GM19025 (cell line): Measurements from ENCODE around the gene ARHGAP22.

Experiments used
- ATAC-seq: cut with Tn5 transposase; IDR thresholded peaks from one replicate; pipeline ENCODE4 v1.9.1; 2021; ENCODE audit warnings: mild to moderate bottlenecking, low read depth, moderate library complexity; ENCODE audit not compliant: unreplicated experiment

ARHGAP22 gene

DNA sequence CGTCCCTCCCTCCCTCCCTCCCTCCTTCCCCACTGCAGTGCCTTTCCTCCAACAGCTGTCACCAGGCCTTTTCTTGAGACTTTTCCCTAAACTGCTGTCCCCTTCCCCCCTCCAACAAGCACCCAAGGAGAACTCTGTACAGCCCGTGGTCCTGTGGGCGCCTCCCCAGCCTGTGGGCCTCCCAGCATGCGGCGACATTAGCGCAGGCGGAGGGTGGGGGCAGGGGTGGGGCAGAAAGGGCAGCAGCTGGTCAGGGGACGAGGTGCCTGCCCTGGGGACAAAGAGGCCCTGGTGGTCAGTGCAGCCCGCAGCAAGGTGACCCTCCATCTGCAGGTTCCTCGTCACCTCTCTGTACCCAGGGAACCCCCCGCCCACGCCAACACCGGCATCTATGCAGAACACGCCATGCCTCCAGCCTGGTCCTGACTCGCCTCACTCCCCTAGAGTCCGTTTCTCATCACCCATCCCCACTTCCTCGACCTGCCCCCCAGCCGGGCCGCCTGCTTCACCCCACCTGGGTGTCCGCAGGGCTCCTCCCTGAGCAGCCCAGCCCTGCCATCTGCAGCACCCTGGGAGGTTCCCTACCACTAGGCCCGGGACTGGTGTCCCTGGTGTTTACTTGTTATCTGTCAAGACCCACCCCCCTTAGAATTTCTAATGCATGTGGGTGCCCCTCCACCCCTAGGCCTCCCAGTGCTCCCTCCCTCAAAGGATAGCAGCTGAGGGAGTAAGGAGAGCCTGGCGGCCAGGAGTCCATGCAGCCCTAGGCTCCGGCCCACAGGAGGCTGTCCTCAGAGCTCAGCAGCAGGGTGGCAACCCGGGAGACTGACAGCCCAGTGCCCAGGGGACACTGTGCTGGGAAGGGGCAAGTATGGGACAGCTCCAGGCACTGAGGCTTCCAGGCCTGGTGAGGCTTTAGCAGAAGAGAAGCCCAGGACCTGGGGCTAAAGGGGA is 147.8 kb downstream of the ARHGAP22 start:
- no peak for ATAC-seq

DNA sequence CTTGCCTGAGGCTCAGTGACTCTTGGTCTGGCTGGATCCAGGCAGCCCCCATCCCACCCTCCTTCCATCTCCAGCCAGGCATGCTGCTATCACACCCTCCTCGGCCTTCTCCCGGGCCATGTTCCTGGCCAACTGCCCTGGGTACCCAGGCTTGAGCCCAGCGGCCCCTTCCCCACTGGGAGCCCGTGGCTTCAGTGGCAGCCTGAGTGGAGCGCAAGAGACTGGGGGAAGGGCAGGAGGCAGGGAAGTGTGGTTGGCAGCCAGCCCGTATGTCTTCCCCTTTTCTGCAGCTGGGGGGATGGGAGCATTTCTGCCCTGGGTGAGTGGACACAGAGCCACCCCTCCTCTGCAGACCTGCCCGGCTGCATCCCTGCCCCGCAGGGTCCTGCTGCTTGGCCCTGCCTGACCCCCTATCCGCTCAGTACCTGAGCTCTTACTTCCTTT is 148.5 kb downstream of the ARHGAP22 start:
- ATAC-seq = no peak

DNA sequence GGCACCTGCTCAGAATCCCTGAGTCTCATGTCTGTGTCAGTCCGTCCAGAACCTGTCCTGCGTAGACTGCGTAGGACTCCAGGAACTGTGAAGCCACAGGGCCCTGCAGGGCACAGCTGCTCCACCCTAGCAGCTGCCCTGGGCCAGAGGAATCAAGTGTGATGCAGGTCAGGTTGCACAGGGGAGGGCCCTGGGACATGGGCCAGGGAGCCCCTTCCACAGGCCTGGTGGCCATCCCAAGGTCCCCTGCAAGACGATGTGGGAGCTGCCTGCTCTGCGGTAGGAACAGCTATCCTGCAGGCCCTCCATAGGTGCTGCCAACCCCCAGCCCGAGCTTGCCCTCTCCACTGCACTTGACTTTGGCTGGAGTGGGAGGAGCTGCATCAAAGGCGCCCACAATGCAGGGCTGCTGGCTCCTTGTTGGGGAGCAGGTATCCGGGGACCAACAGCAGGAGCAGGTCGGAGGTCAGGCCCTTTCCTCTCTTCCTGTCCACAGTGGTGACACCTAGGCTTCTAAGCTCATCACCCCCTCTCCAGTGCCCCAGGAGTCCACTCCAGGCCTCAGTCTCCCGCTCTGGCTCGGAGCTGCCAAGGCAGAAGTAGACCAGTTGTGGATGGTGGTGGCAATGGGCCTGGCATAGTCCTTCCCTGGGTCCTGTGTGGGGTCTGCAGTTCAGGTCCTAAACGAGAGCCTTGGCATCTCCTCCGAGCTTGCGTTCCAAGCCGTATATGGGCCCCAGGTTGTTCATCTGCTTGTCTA is 149.3 kb downstream of the ARHGAP22 start:
- ATAC-seq = no peak

DNA sequence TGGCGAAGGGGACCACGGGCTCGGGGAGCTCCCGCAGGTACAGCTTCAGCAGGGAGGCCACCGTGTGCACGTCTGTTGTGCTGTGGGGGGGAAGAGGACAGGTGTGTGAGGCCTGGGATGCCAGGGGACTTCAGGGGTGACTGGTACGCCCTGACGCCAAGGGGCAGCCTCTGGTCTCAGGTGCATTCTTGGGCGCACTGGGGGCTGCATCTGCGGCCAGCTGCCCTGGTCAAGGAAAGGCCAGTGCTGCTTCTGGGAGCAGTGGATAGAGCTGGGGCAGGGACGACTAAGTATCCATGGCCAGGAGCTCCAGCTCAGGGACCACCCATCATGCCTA is 149.8 kb downstream of the ARHGAP22 start:
- no peak for ATAC-seq

DNA sequence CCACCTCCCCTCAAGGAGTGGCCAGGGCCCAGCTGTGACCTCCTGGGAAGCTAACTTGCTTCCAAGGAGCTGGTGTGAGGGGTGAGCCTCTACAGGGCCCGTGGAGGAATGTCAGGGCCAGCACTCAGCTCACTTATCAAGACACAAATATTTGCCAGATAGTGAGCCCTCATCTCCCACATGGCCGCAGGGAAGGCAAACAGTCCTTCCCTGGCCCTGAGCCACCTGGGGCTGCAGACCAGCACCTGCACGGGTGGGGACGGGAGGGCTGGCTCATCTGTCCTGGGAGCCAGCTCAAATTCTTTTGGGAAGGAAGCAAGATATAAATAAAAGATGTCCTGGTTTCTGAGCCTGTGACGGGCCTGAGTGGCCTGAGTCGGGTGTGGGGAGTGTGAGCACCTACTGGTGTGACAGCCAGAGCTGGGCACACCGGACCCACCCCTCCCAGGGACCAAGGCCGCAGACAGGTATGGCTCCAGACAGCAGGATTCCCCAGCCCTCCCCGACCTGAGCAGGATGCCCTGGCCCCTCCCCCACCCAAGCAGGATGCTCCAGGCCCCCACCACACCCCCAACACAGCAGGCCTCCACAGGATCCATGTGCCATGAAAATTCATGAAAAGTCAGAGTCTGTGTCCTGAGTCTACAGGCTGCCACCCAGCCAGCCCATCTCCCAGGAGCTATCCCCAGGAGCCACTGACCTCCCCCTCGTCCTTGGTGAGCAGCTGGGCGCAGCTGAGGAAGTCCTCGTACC is 150.4 kb downstream of the ARHGAP22 start:
- ATAC-seq = no peak

DNA sequence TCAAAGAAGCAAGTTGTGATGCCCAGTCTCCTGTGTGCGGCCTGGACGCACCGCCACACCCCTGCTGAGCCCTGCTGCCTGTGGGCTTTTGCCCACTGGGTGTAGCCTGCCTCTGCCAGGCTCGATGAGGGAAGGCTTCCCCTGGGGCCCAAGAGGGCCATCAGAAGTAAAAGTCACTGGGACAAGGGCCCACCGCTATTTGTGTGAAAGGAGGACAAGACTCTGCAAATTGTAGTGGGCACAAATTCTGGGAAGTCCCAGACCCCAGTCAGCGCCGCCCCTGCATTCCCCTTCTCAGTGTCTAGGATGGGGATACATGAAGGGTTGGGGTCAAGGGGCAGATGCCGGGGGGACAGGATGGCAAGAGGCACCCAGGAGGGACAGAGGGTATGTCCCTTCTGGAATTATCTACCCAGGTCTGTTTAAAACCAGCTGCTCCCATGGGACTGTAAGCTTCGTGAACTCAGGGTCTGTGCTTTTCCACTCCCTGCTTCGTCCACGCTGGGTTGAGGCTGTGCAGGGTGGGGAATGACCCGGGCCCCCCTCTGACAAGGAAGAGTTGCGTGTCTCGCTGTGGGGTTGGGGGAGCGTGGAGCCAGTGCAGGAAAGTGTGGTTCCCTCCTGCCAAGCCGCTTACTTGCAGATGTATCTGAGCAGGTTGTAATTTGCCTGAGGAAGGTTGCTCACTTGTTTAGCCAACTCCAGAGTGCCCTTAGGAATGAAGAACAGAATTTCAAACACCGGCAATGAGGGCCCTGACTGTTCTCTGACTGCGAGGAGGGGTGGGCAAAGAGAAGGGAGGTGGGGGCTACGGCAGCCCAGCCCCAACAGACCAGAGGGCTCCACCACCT is 151.2 kb downstream of the ARHGAP22 start:
- no peak for ATAC-seq

DNA sequence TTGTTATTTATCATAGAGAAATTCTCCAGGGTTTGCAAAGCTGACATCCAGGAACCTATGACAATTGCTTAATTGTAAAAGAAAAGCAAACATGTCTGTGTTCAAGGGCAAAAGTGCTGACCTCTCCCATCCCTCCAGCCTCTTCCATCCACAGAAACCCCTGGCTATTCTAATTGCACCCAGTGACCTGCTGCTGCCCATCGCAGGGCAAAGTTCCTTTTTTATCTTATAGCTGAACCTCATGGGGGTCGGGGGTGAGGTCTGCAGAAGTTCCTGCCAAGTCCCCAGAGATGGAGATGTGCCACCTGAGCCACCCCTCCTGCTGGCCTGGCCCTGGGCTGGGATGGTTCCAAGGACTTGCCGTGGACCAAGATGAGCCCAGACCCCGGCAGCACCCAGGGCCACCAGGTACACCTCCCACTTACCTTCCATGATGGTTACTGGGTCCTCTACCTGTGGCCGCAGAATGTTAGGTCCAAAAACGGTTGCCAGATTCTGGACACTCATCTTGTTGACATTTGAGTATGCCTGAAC is 151.9 kb downstream of the ARHGAP22 start:
- ATAC-seq = no peak

DNA sequence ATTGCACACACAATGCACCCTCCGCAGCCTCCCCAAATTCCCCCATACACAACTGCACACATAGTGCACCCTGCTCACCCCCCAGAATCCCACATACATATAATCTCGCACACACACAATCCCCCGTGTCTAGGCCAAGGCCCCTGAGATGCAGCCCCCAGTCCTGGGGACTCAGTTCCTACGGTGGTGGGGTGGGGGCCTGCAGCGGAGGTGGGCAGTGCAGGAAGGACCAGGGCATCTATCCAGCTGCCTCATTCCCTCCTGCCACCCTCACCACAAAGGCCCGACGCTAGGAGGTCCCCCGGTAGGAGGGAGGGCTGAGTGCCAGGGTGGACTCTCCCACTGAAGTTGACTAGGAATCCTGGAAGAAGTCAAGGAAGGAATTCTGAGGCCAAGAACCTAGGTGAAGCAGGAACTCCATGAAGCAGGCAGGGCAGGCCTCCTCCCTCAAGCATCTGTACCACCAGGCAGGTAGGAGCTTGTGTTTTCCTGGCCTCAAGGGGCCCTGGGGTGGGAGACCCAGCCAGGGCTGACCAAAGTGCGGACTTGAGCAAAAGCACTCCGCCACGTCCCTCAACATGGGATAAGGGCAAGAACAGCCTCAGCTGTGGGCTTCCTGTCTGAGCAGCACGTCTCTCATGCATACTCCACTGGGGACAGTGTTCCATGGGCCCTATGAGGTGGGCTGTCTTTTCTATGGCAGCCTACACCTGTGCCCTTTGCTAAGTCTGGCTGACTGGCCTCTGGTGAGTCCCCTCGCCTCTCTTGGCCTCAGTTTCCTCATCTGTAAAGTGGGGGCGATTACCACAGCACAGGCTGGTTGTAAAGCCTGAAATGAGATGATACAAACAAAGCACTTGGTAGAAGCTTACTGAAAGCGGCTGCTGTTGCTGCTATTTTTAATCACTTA is 152.6 kb downstream of the ARHGAP22 start:
- ATAC-seq = no peak

DNA sequence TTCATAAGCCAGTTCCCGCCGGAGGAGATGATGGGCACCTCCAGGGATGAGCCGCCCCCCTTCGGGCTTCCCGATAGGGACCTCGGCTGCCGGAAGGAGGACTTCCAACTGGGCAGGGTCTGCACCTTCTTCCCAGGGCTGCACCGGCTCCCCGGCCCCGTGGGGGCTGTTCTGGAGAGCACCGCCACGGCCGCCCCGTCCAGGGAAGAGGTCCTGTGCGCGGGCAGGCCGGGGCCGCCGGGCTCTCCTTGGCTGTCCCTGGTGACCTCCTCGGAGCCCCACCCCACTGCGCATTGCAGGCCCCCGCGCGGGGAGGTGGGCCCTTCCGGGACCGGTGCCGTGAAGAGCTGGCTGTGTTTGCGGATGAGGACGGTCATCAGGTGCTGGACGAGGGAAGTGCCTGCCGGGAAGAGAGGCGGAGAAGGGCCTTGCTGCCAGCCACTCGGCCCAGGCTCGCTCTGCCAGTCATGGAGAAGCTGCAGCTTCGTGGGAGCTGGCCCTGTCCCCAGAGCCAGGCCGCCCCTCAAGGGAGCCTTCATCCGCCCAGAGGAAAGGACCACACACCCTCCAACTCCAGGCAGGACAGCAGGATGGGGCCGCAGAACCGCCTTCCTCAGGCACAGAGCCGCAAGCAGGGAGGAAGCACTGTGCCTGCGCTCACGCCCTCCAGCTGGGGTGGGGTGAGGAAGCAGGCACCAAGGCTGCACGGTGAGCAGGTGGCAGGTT is 154.0 kb downstream of the ARHGAP22 start:
- ATAC-seq = no peak

DNA sequence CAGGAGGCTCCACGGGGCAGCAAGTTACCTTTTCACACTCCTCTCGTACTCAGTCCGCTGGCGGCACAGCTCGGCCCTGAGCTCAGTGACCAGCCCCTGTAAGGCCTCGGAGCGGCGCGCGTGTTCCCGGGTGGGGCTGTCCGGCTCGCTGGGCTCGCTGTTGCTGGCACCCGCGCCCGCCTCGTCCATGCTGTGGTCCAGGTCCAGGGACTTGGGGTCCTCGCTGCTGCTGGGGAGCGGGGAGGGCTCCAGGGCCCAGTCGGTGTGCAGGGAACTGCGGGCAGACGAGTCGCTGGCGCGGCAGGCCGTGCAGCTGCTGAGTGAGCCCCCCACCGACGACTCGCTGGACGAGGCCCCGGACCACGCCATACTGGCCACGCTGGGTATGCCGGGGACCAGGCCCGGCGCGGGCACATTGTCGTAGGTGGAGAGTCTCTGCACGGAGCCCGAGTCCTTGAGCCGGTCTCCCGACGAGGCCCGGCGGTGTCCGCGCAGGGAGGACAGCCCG is 154.6 kb downstream of the ARHGAP22 start:
- ATAC-seq = no peak

DNA sequence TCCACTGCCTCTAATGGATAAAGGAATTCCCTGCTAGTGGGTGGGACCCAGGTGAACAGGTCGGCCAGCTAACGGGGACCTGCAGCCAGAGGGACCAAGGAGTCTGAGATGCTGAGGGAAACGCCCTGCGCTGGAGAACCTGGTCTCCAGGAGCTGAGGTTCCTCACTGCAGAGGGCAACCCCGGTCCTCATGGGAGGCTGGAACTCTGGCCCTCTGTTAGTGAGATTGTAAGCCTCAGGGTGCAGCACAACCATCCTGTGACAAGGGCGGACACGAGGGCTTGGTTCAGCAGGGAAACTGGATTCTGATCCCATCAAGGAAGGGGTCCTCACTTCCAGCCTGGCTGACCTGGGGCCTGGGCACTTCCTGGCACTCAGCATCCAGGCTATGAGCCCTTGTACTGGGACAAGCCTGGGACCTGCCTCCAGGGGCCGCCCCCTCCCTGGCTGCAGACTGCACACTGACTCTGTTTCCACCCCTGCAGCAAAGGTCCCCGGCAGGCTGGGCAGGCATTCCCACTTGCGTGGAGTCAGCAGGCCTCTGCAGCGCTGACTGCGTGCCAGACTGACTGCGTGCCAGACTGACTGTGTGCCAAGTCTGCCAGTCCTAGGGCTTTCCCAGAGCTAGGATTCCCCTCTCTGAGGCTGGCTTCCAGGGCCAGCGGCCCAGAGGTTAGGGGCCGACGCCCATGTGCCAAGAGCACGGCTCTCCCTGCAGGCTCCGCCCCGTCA is 155.2 kb downstream of the ARHGAP22 start:
- ATAC-seq = no peak

DNA sequence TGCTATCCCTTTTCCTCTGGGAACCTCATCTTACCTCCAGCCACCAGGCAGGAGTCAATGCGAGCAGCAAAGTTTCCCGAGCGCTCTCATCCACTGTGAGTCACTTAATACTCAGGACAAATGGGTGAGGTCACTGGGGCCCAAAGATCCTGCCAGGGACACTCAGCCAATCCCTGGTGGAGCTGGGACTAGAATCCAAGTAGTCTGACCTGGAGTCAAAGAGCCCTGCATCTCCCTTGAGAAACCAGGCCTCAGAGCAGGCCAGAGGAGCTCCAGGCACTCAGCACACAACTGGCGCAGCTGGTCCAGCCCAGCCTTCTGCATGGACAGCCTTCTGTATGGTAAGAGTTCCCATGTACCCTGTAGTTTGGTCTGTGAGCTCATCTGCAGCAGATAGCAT is 156.1 kb downstream of the ARHGAP22 start:
- ATAC-seq = no peak

DNA sequence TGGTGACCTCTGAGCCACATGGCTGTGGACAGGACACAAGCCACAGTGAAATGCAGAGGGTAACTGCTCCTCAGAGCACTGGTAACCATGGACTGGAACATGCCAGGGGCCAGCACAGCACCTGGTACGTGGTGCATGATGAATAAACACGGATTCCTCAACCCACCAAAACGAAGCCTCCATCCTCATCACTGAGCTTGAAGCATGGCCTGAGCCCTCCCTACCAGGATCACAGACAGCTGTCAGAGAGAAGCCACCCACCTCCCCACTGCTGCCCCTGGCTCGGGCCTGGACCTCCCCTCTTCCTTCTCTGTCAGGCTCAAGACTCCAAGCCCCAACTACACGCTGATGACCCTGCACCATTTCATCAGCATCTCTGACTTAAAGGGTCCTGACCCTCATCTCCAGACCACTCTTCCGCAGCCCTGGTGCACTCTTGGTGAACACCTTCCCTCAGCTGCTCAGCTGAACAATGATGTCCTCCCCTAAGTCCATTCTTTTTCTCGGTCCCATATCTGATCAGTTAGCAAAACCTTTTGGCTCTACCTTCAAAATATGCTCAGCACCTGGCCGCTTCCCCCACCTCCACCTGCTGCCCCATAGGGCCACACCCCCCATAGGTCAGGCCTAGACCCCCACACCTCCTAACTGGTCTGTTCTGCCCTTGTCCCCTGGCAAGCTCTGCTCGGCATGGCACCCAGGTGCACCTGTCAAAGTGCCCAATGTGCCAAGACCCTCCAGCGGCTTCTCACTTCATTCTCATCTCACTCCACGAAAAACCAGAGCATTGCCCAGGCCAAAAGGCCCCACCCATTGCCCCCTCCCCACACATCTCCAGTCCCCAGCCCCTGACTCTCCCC is 157.3 kb downstream of the ARHGAP22 start:
- ATAC-seq = no peak

DNA sequence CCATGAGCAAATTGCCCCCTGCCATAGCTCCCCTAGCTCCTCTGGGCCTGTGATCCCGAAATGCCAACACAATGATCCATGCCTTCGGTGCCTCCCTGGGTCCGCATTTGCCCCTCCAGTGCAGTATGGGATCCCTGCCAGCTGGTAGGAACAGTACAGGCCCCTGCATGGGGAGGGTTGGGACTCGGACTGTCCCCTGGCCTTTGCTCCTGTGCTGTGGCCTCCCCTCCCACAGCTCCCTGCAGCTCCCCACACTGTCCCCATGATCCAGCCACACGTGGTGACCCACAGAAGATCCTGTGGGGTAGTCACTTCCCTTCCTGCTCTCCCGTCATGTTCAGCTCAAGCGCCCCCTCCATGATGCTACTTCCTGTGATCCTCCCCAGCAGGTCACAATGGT is 158.1 kb downstream of the ARHGAP22 start:
- no peak for ATAC-seq

DNA sequence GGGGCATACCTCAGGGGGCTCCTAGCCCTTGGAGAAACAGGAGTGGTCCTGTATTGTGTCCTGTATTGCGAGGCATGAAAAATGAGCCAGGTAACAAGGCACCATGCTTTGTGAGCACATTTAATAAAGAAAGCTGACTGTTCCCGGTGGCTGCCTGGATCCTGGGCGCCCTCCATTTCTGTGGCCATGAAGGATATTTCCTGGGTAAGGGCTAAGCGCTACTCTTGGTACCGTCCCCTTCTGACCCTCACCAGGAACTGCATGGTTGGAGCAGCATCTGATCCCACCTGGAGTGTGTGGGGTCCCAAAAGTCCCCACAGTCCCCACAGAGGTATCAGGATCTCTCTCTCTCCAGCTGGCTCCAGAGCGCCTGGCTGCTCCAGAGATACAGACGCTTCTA is 158.9 kb downstream of the ARHGAP22 start:
- ATAC-seq = no peak
